Spinal cord (tissue), 10 donors: ENCODE measurements around the gene ZNF407. TPM values are rescaled to one million over a fixed set of nuclear protein-coding genes. Genes with fewer than 3 reads are reported as not detected.

Source experiments
- DNase-seq, 6 donors: peaks; one replicate each; pipeline versions ENCODE4 v3.0.0 to v3.0.0-alpha.2; 2013 to 2015; ENCODE audit warnings: low spot score in 6 of 6, low read depth in 4 of 6
- H3K27ac ChIP-seq: one replicate; pipeline ENCODE4 v1.5.1; 2013; ENCODE audit warnings: low read depth, low read length, control low read depth
- H3K27me3 ChIP-seq: one replicate; pipeline ENCODE4 v1.6.1; 2013; ENCODE audit warnings: low read length; ENCODE audit not compliant: control insufficient read depth, insufficient read depth
- H3K36me3 ChIP-seq: one replicate; pipeline ENCODE4 v1.6.1; 2013; ENCODE audit warnings: low read length; ENCODE audit not compliant: control insufficient read depth, insufficient read depth
- H3K4me1 ChIP-seq: one replicate; pipeline ENCODE4 v1.6.1; 2013; ENCODE audit warnings: low read length; ENCODE audit not compliant: control insufficient read depth, insufficient read depth
- H3K4me3 ChIP-seq: one replicate; pipeline ENCODE4 v1.5.1; 2013; ENCODE audit warnings: low read depth, low read length, control low read depth
- H3K9me3 ChIP-seq: one replicate; pipeline ENCODE4 v1.6.1; 2013; ENCODE audit warnings: low read length; ENCODE audit not compliant: control insufficient read depth, insufficient read depth
- WGBS: methylation state at CpG from one replicate; pipeline ENCODE4 v1.1.5; 2013; ENCODE audit warnings: missing lambda C conversion rate; ENCODE audit not compliant: insufficient coverage; 5-methylcytosine and 5-hydroxymethylcytosine counted together
- polyA plus RNA-seq, 2 donors: library from polyadenylated mRNA; unstranded; fragments of 120-200 nt; gene quantifications; one replicate each; pipeline ENCODE4 v1.2.1, GENCODE V29; 2013; ENCODE audit not compliant: insufficient read length in 2 of 2
- total RNA-seq, 2 donors: library from RNA; depleted of rRNA in 1 of 2; stranded (reverse); fragments of 120-200 nt in 1 of 2; fragments of >200 nt in 1 of 2; gene quantifications; one replicate each; pipeline versions ENCODE4 v1.2.3 to v1.2.4, GENCODE V29; 2013 to 2014
- donor health status: healthy.

The ZNF407 gene
- total and polyA plus RNA-seq, 4 donors = 7.9 to 22.8 (median 13.2) TPM

DNA sequence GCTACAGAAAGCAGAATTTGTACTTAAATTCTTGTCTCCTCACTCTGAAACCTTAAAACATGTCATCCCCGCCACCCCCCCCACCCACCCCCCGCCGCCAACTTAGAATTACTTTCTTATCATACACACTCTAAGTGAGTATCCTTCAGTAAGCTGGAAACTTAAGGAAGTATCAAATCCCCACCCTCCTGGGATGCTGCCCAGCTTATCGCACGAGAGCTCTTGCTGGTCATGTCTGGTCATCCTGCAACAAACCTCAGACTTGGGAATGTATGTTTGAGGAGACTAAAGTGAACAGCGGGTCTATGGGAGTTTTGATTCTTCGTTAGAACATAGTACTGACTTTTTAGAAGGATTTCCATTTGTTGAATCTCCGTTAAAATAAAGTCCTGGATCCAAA lies 408.0 kb downstream of the ZNF407 start:
- Histone ChIP-seq H3K36me3 (no peaks in the 10 kb centered on the region), H3K27me3 (no peaks in the 10 kb centered on the region), H3K4me3 (no peak overlapping the region), H3K9me3 (no peaks in the 10 kb centered on the region), H3K4me1 (no peaks in the 10 kb centered on the region), H3K27ac (no peak overlapping the region)
- WGBS = 88% methylated on average over 4 of the region's 8 CpGs
- DNase-seq = no peak

- no peak overlapping the region for H3K4me3 ChIP-seq
- 78% methylated on average over 1 of the region's 5 CpGs for WGBS
- no peaks in the 10 kb centered on the region for H3K4me1 ChIP-seq
- H3K27ac ChIP-seq = no peak overlapping the region
- no peaks in the 10 kb centered on the region for H3K27me3 ChIP-seq
- H3K9me3 ChIP-seq = no peaks in the 10 kb centered on the region
- no peak for DNase-seq
- H3K36me3 ChIP-seq = no peaks in the 10 kb centered on the region
Measured at GRCh38 chr18:75008186-75008585, 410.5 kb downstream of the ZNF407 start.

- Histone ChIP-seq H3K27ac (no peak overlapping the region), H3K36me3 (no peaks in the 10 kb centered on the region), H3K4me1 (no peaks in the 10 kb centered on the region), H3K9me3 (no peaks in the 10 kb centered on the region), H3K4me3 (no peak overlapping the region), H3K27me3 (no peaks in the 10 kb centered on the region)
- WGBS = no CpG with 5 or more reads among the region's 2 CpGs
- no peak for DNase-seq
Measured at GRCh38 chr18:75009296-75009695, 411.6 kb downstream of the ZNF407 start.

GRCh38 chr18:75009878-75010277 lies 412.2 kb downstream of the ZNF407 start:
- Histone ChIP-seq H3K4me1 (no peaks in the 10 kb centered on the region), H3K27ac (no peak overlapping the region), H3K4me3 (no peak overlapping the region), H3K9me3 (no peaks in the 10 kb centered on the region), H3K27me3 (no peaks in the 10 kb centered on the region), H3K36me3 (no peaks in the 10 kb centered on the region)
- 84% methylated on average over 3 of the region's 4 CpGs for WGBS
- DNase-seq = no peak

DNA sequence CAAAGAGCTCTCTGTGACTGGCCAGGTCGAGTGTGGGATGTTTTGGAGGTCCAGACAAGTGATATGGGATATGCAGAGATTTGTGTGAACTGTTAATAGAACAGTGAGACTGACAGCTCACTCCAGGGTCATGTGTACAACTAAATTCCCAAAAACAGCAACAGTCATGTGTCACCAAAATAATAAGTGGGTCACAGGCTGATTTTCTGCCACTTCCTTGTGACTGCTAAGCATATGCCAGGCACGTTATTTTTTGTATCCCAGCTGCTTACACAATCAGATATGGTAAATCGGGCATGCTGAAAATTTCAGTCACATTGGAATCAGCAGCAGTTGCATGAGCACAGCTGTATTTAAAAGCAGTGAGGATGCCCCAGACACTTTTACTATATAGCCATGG lies 412.6 kb downstream of the ZNF407 start:
- Histone ChIP-seq H3K27me3 (no peaks in the 10 kb centered on the region), H3K9me3 (no peaks in the 10 kb centered on the region), H3K27ac (no peak overlapping the region), H3K4me1 (no peaks in the 10 kb centered on the region), H3K4me3 (no peak overlapping the region), H3K36me3 (no peaks in the 10 kb centered on the region)
- WGBS = 72% methylated on average over 2 of the region's 3 CpGs
- DNase-seq = no peak

- H3K36me3 ChIP-seq = no peaks in the 10 kb centered on the region
- no CpG with 5 or more reads among the region's 2 CpGs for WGBS
- no peaks in the 10 kb centered on the region for H3K9me3 ChIP-seq
- no peaks in the 10 kb centered on the region for H3K4me1 ChIP-seq
- H3K27me3 ChIP-seq = no peaks in the 10 kb centered on the region
- no peak overlapping the region for H3K27ac ChIP-seq
- no peak for DNase-seq
- no peak overlapping the region for H3K4me3 ChIP-seq
Measured at GRCh38 chr18:75010689-75011088, 413.0 kb downstream of the ZNF407 start.

- no peaks in the 10 kb centered on the region for H3K4me1 ChIP-seq
- DNase-seq = no peak
- no peaks in the 10 kb centered on the region for H3K27me3 ChIP-seq
- H3K27ac ChIP-seq = no peak overlapping the region
- no peak overlapping the region for H3K4me3 ChIP-seq
- no peaks in the 10 kb centered on the region for H3K9me3 ChIP-seq
- H3K36me3 ChIP-seq = no peaks in the 10 kb centered on the region
- no CpG with 5 or more reads among the region's 7 CpGs for WGBS
Measured at GRCh38 chr18:75016025-75016717, 418.5 kb downstream of the ZNF407 start.

GRCh38 chr18:75023473-75023872 lies 425.8 kb downstream of the ZNF407 start:
- no peaks in the 10 kb centered on the region for H3K4me1 ChIP-seq
- H3K4me3 ChIP-seq = no peak overlapping the region
- no peaks in the 10 kb centered on the region for H3K36me3 ChIP-seq
- no peaks in the 10 kb centered on the region for H3K9me3 ChIP-seq
- H3K27me3 ChIP-seq = no peaks in the 10 kb centered on the region
- no peak for DNase-seq
- WGBS = no CpG with 5 or more reads among the region's 4 CpGs
- H3K27ac ChIP-seq = no peak overlapping the region

- no peaks in the 10 kb centered on the region for H3K4me1 ChIP-seq
- DNase-seq = peak in 1 of 6 donors; percentile 84
- H3K36me3 ChIP-seq = no peaks in the 10 kb centered on the region
- WGBS = 93% methylated on average over 5 of the region's 8 CpGs
- no peak overlapping the region for H3K27ac ChIP-seq
- no peaks in the 10 kb centered on the region for H3K27me3 ChIP-seq
- H3K4me3 ChIP-seq = no peak overlapping the region
- H3K9me3 ChIP-seq = no peaks in the 10 kb centered on the region
Measured at GRCh38 chr18:75024871-75025270, 427.2 kb downstream of the ZNF407 start.

DNA sequence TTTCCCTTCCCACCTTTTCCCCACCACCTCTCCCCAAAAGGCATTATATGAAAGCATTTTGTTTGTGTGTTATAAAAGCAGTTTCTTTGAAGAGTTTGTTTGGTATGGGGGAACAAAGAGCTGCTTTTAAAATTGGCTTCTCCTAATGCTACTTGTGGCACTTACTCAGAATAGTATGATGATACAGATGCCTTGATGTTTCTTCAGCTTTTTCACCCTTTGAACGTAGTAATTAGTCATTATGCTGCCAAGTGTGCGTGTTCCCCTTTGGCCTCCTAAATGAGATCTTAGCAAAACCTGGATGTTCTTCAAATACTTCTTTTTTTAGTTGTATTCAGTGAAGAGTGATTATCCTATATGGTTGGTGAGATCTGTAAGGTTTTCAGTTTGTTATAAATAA lies 427.9 kb downstream of the ZNF407 start:
- H3K9me3 ChIP-seq = no peaks in the 10 kb centered on the region
- H3K27ac ChIP-seq = no peak overlapping the region
- H3K27me3 ChIP-seq = no peaks in the 10 kb centered on the region
- no peak overlapping the region for H3K4me3 ChIP-seq
- no peak for DNase-seq
- WGBS = 83% methylated on average over 1 of the region's 2 CpGs
- H3K36me3 ChIP-seq = no peaks in the 10 kb centered on the region
- H3K4me1 ChIP-seq = no peaks in the 10 kb centered on the region
